ENCODE results near the gene RBM17.
A peak's percentile ranks its signal among the peaks of the same experiment; 100 is the strongest.
"Not testable (repeated sequence)": the region's sequence is repeated elsewhere in the genome, so short reads cannot be mapped to it uniquely, and the experiment has no call there.

The RBM17 gene

DNA sequence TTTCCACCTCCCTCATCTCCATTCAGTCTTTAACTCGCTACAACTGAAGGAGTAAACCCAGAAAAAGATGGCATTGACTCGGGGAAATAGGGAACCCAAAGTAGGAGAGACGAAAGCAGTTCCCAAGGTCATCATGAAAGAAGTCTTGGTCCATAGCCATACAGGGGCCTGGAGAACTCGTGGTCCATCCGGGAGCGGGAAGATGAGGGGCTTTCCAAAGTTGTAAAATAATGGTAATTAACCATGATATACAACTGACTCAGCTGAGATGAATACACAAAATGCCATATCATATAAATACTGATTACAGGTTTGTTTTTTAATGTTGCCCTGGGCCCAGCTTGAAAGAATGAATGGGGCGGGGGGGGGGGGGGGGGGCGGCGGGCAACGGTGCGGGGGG lies 32.3 kb downstream of the RBM17 start:
- TF ChIP-seq CTCF (conservative IDR thresholded peaks at IDR 0.05; ENCODE audit: low read depth, low read length), result no peak
- no peak overlapping the region for H3K4me3 ChIP-seq (ENCODE audit: low read length)

DNA sequence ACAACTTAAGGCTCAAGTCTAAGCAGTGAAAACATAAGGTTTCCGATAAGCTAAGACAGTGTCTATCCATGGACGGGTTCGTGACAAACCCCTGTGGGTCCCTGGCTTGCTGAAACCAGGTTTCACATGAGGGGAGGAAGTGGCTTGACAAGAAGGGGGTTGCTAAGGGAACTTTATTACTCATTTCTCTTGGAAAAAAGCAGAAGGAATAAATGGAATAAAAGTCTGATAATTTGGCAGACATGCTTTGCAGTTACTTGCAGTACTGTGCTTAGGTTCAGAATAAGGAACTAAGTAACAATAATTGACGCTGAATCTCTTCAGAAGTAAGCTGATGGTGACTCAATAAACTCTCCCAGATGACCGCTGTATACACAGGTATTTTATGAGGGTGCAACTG lies 34.7 kb downstream of the RBM17 start:
- DNase-seq (ENCODE audit: low read depth), result no peak
- H3K4me3 ChIP-seq (ENCODE audit: low read length), result no peak overlapping the region
- TF ChIP-seq CTCF (conservative IDR thresholded peaks at IDR 0.05; ENCODE audit: low read depth, low read length), result no peak

More for the DNA sequence above, 32.3 kb downstream of the RBM17 start:
- no peak for DNase-seq (ENCODE audit: low read depth)

DNA sequence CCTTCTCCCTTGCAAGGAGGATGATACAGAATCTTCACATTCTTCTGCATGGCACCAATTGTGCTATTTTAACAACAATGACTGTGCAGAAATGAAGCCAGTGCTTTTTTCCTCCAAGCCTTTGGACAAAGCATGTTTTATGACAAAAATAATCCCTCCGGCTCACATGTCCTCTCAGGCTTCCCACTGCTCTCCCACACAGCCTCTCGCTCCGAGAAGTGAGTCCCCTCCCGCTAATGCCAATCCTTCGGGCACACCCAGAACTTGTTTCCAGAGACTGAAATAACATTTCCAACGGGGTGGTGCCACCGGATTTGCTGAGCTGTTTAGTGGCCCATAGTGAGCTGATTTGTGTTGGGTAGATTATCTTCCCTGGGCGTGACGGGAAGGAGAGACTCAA lies 35.8 kb downstream of the RBM17 start:
- TF ChIP-seq CTCF (conservative IDR thresholded peaks at IDR 0.05; ENCODE audit: low read depth, low read length), result no peak
- peak; percentile 65 for DNase-seq (ENCODE audit: low read depth)
- no peak overlapping the region for H3K4me3 ChIP-seq (ENCODE audit: low read length)

- DNase-seq (ENCODE audit: low read depth); H3K4me3 ChIP-seq (ENCODE audit: low read length): not testable (repeated sequence)
Measured at GRCh38 chr10:6127461-6127860, 38.6 kb downstream of the RBM17 start.

- H3K4me3 ChIP-seq (ENCODE audit: low read length), result no peak overlapping the region
- DNase-seq (ENCODE audit: low read depth), result no peak
- TF ChIP-seq CTCF (conservative IDR thresholded peaks at IDR 0.05; ENCODE audit: low read depth, low read length), result no peak
Measured at GRCh38 chr10:6128087-6128486, 39.3 kb downstream of the RBM17 start.

DNA sequence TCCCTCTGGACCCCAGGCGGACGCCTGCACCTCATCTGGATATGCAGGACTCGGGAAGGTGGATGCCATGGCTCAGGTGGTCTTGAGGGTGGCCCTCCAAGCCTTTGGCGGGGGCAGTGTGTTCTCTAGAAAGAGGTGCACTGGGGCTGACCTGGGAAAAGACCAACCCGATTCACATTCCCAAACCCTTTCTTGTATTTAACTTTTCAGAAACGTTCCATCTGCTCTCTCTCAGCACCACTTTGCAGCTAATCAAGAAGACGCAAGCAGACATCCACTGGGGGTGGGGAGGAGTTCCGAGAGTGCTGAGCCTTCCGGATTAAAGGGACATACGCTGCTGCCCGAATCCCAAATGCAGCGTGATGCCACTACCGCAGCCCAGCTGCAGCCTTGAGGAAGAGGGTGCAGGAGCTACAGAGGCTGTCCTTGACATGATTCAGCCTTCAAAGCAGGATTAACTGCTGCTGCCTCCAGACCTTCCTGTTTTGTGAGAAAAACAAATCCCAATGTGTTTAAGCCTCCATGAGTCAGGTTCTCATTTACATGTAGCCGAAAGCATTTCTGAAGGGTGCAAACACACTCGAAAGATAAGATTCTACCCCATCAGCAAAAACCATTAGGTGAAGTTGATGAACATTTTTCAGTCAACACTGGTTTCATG lies 39.9 kb downstream of the RBM17 start:
- DNase-seq (ENCODE audit: low read depth), result peak; percentile 65
- peak overlapping the region; percentile 5 for H3K4me3 ChIP-seq (ENCODE audit: low read length)
- TF ChIP-seq CTCF (conservative IDR thresholded peaks at IDR 0.05; ENCODE audit: low read depth, low read length), result no peak

DNA sequence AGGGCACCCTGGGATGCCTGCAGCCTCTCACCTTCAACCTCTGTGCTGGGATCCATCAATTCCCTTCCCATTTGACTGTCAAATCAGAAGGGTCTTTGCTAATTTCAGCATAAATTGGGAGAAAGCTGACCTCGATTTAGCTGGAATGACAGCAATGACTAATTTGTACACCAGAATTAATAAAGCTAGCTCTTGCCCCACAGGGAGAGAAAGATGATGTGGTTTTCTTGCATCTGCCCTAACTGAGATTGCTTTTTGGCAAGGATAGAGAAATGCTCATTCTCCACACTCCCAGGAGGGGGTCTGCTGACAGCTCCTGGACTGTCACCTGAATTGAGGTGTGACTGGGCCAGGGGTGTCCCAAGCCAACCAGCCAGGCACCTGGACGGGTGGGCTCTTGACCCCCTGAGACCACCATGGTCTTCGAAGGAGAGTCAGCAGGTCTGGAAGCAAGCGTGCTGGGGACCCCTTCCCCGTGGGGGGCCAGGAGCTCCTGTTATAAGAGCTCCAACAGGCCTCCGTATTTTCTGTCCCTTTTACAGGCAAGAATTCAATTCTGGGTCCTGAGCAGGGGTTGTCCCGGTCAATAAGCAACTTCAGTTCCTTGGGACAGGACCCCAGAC lies 42.1 kb downstream of the RBM17 start:
- H3K4me3 ChIP-seq (ENCODE audit: low read length), result no peak overlapping the region
- DNase-seq (ENCODE audit: low read depth), result no peak
- no peak for TF ChIP-seq CTCF (conservative IDR thresholded peaks at IDR 0.05; ENCODE audit: low read depth, low read length)

Measured in retinal pigment epithelial cell (primary cell).